Measurements from ENCODE around the gene UTP11.

The UTP11 gene

GRCh38 chr1:38000529-38001455 is 11.7 kb upstream of the UTP11 start:
- H3K36me3 ChIP-seq = no peaks in the 10 kb centered on the region; the same call in none of the 2 replicates
- no peaks in the 10 kb centered on the region for H3K9me3 ChIP-seq (ENCODE audit: severe bottlenecking)
- no peak overlapping the region for H3K27ac ChIP-seq
- DNase-seq = no peak
- H3K27me3 ChIP-seq (ENCODE audit: insufficient read depth, low read depth, severe bottlenecking) = no peaks in the 10 kb centered on the region
- no peak overlapping the region for H3K4me3 ChIP-seq (ENCODE audit: low read depth, low read length)
- no peak for TF ChIP-seq CTCF (IDR thresholded peaks at IDR 0.05; ENCODE audit: low read depth, low read length)

GRCh38 chr1:38003261-38004250 is 9.0 kb upstream of the UTP11 start:
- Histone ChIP-seq H3K27me3 (ENCODE audit: insufficient read depth, low read depth, severe bottlenecking) (no peaks in the 10 kb centered on the region), H3K4me3 (ENCODE audit: low read depth, low read length) (no peak overlapping the region), H3K27ac (no peak overlapping the region), H3K9me3 (ENCODE audit: severe bottlenecking) (no peaks in the 10 kb centered on the region), H3K36me3 (no peaks in the 10 kb centered on the region; the same call in none of the 2 replicates)
- DNase-seq = no peak
- TF ChIP-seq CTCF (IDR thresholded peaks at IDR 0.05; ENCODE audit: low read depth, low read length) = no peak

- Histone ChIP-seq H3K27ac (peak overlapping the region; percentile 39; the same call in 1 of the 2 replicates), H3K36me3 (no peaks in the 10 kb centered on the region; the same call in 1 of the 2 replicates), H3K27me3 (ENCODE audit: insufficient read depth, low read depth, severe bottlenecking) (no peaks in the 10 kb centered on the region), H3K9me3 (ENCODE audit: severe bottlenecking) (no peaks in the 10 kb centered on the region), H3K4me3 (ENCODE audit: low read depth, low read length) (peak overlapping the region; percentile 53)
- DNase-seq = no peak
- TF ChIP-seq CTCF (IDR thresholded peaks at IDR 0.05; ENCODE audit: low read depth, low read length) = no peak
Measured at GRCh38 chr1:38004284-38005108, 8.0 kb upstream of the UTP11 start.

- H3K27me3 ChIP-seq (ENCODE audit: insufficient read depth, low read depth, severe bottlenecking) = no peaks in the 10 kb centered on the region
- H3K9me3 ChIP-seq (ENCODE audit: severe bottlenecking) = no peaks in the 10 kb centered on the region
- no peaks in the 10 kb centered on the region; the same call in 1 of the 2 replicates for H3K36me3 ChIP-seq
- H3K4me3 ChIP-seq (ENCODE audit: low read depth, low read length) = peak within 1 kb of the TSS; percentile 53
- H3K27ac ChIP-seq = peak within 1 kb of the TSS; percentile 74
- TF ChIP-seq CTCF (IDR thresholded peaks at IDR 0.05; ENCODE audit: low read depth, low read length) = no peak
- peak; percentile 89 for DNase-seq
Measured at GRCh38 chr1:38005195-38006007, 7.1 kb upstream of the UTP11 start, which contains the start of gene FHL3. Gene FHL3, minus strand, starts transcription at chr1:38005514. Its CDS starts 6,102 bp downstream, at chr1:37999412.
